ENCODE results near the gene AMER3. TPM values are rescaled to one million over a fixed set of nuclear protein-coding genes. Genes with fewer than 3 reads are reported as not detected.

AMER3 gene
- total and polyA plus RNA-seq, 2 of the 4 experiments (the other 2 are of a cell fraction) = not detected

GRCh38 chr2:130810490-130810889 lies 55.1 kb downstream of the AMER3 start:
- H3K79me1 ChIP-seq (ENCODE audit: low read depth in 1 of 2, low read length in 2 of 2) = no peaks in the 10 kb centered on the region
- H3K36me3 ChIP-seq (ENCODE audit: control insufficient read depth, insufficient read depth, low read length) = no peaks in the 10 kb centered on the region
- no peak overlapping the region for H3K4ac ChIP-seq (ENCODE audit: low read depth, low read length)
- H3K23ac ChIP-seq (ENCODE audit: low read depth, low read length) = no peak overlapping the region
- H3K27ac ChIP-seq (ENCODE audit: insufficient read depth, low read length) = no peak overlapping the region
- WGBS, 2 experiments (ENCODE audit: extremely low coverage in 2 of 2, insufficient read length in 1 of 2) = no CpG with 5 or more reads among the region's 7 CpGs
- H4K20me1 ChIP-seq (ENCODE audit: insufficient read depth, low read length) = no peaks in the 10 kb centered on the region
- no peak overlapping the region for H3K9ac ChIP-seq (ENCODE audit: low read depth, low read length)
- dilution Hi-C loops (cut with HindIII; ENCODE audit: low sequenced_read_pairs, unreplicated experiment) = no loop called here
- no TSS peak for BruUV-seq (replicated peaks)
- H3K56ac ChIP-seq (ENCODE audit: extremely low read depth, insufficient read depth, low read length) = no peak overlapping the region; the same call in 1 of the 2 replicates
- no peaks in the 10 kb centered on the region for H3K27me3 ChIP-seq (ENCODE audit: control insufficient read depth, insufficient read depth, low read length)
- CTCF ChIA-PET = no interaction called here
- no peak overlapping the region for H3K18ac ChIP-seq (ENCODE audit: low read depth, low read length)
- intact Hi-C loops (cut with micrococcal nuclease) = no loop called here
- no peak overlapping the region for H4K91ac ChIP-seq (ENCODE audit: insufficient read depth, low read depth, low read length)
- DNase-seq (no peak), ATAC-seq (ENCODE audit: low read depth) (no peak)
- no peak overlapping the region for H2BK20ac ChIP-seq (ENCODE audit: low read depth, low read length)
- no peak overlapping the region for H3K4me2 ChIP-seq (ENCODE audit: low read depth, low read length)
- H3K4me1 ChIP-seq (ENCODE audit: control insufficient read depth, insufficient read depth, low read length) = no peaks in the 10 kb centered on the region
- H3K14ac ChIP-seq (replicated peaks; ENCODE audit: low read depth, low read length) = no peak overlapping the region
- no peak overlapping the region for H2BK15ac ChIP-seq (ENCODE audit: low read depth, low read length)
- H3K9me3 ChIP-seq (ENCODE audit: control insufficient read depth, insufficient read depth, low read length) = no peaks in the 10 kb centered on the region
- H2AK5ac ChIP-seq (ENCODE audit: low read depth, low read length) = no peak overlapping the region
- no peak overlapping the region for H2AK9ac ChIP-seq (replicated peaks; ENCODE audit: low read depth, low read length, poor library complexity)
- H4K8ac ChIP-seq (ENCODE audit: low read depth in 2 of 2, low read length in 2 of 2) = no peak overlapping the region
- no peak overlapping the region for H2AFZ ChIP-seq (replicated peaks; ENCODE audit: low read length, poor library complexity)
- H4K5ac ChIP-seq (ENCODE audit: low read depth, low read length) = no peak overlapping the region
- H2BK120ac ChIP-seq (ENCODE audit: low read depth, low read length) = no peak overlapping the region
- H3K9me1 ChIP-seq (ENCODE audit: insufficient read depth, low read length) = no peaks in the 10 kb centered on the region
- H3K4me3 ChIP-seq (ENCODE audit: insufficient read depth, low read depth, low read length) = no peak overlapping the region
- POLR2A ChIA-PET (ENCODE audit: unreplicated experiment) = no interaction called here
- in situ Hi-C loops (cut with MboI; ENCODE audit: low sequenced_read_pairs) = no loop called here
- TF ChIP-seq MAZ (IDR thresholded peaks at IDR 0.05; ENCODE audit: borderline replicate concordance, low read depth, low read length) (no peak), ELK1 (IDR thresholded peaks at IDR 0.05; ENCODE audit: borderline replicate concordance, low read depth, low read length) (no peak), CHD1 (IDR thresholded peaks at IDR 0.05; ENCODE audit: low read depth, low read length) (no peak), SMC3 (IDR thresholded peaks at IDR 0.05; ENCODE audit: low read depth, low read length) (no peak), RAD21 (IDR thresholded peaks at IDR 0.05; ENCODE audit: low read length) (no peak), POLR2A (IDR thresholded peaks at IDR 0.05; ENCODE audit: low read depth, low read length) (no peak), NFE2L2 (IDR thresholded peaks at IDR 0.05; ENCODE audit: low read depth, low read length) (no peak), USF2 (IDR thresholded peaks at IDR 0.05; ENCODE audit: low read depth, low read length) (no peak), MAFK (IDR thresholded peaks at IDR 0.05; ENCODE audit: low read depth, low read length) (no peak), FOS (IDR thresholded peaks at IDR 0.05; ENCODE audit: low read depth, low read length) (no peak), RFX5 (IDR thresholded peaks at IDR 0.05; ENCODE audit: low read depth, low read length) (no peak), MXI1 (IDR thresholded peaks at IDR 0.05; ENCODE audit: borderline replicate concordance, low read depth, low read length) (no peak), CEBPB (IDR thresholded peaks at IDR 0.05; ENCODE audit: low read depth, low read length) (no peak), BHLHE40 (IDR thresholded peaks at IDR 0.05; ENCODE audit: low read depth, low read length) (no peak), RCOR1 (IDR thresholded peaks at IDR 0.05; ENCODE audit: insufficient replicate concordance, low read length) (no peak)
- TF ChIP-seq, protein P1, sequence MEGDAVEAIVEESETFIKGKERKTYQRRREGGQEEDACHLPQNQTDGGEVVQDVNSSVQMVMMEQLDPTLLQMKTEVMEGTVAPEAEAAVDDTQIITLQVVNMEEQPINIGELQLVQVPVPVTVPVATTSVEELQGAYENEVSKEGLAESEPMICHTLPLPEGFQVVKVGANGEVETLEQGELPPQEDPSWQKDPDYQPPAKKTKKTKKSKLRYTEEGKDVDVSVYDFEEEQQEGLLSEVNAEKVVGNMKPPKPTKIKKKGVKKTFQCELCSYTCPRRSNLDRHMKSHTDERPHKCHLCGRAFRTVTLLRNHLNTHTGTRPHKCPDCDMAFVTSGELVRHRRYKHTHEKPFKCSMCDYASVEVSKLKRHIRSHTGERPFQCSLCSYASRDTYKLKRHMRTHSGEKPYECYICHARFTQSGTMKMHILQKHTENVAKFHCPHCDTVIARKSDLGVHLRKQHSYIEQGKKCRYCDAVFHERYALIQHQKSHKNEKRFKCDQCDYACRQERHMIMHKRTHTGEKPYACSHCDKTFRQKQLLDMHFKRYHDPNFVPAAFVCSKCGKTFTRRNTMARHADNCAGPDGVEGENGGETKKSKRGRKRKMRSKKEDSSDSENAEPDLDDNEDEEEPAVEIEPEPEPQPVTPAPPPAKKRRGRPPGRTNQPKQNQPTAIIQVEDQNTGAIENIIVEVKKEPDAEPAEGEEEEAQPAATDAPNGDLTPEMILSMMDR (conservative IDR thresholded peaks at IDR 0.05; ENCODE audit: low read depth, low read length) = no peak
- no peak overlapping the region for H2BK5ac ChIP-seq (ENCODE audit: low read depth, low read length, poor library complexity, severe bottlenecking)
